HG03039 (cell line): ENCODE results near the gene DVL3.

Experiments
- ATAC-seq: cut with Tn5 transposase; IDR thresholded peaks from one replicate; pipeline ENCODE4 v1.9.1; 2021; ENCODE audit warnings: mild to moderate bottlenecking, moderate library complexity; ENCODE audit not compliant: unreplicated experiment

The DVL3 gene

DNA sequence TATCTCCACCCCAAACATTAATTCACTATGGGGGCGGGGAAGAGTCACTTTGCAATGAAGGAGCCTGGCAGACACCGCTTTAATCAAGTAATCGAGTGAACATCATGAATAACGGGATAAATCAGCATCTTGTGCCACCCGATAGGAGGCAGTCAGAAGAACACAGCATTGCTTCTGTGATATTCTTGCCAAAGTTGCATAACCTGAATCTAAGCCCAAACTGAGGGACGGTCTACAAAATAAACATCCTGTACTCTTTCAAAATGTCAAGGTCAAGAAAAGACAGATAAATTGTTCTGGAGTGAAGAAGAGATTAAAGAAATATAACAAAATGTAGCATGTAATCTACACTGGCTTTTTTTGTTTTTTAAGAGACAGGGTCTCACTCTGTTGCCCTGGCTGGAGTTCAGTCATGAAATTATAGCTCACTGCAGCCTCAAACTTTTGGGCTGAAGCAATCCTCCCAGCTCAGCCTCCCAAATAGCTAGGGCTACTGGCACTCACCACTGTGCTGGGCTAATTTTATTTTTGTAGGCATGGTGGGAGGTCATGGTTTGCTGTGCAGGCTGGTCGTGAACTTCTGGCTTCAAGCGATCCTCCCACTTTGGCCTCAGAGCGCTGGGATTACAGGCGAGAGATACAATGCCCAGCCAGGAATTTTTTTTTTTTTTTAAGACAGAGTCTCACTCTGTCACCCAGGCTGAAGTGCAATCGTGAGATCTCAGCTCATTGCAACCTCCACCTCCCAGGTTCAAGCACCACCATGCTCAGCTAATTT, 54.2 kb downstream of the DVL3 start:
- ATAC-seq = no peak

DNA sequence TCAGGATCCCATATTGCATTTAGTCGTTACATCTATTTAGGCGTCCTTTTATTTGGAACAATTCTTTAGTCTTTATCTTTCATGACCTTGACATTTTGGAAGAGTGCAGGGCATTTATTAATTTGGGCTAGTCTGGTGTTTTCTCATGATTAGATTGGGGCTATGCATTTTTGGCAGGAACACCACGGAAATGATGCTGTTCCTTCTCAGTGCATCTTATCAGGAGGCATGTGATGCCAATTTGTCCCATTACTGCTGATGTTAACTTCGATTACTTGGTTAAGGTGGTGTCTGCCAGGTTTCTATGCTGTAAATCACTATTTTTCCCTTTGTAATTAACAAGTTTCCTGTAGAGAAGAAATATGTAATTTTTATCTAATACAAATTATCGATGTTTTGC, 56.1 kb downstream of the DVL3 start:
- no peak for ATAC-seq

DNA sequence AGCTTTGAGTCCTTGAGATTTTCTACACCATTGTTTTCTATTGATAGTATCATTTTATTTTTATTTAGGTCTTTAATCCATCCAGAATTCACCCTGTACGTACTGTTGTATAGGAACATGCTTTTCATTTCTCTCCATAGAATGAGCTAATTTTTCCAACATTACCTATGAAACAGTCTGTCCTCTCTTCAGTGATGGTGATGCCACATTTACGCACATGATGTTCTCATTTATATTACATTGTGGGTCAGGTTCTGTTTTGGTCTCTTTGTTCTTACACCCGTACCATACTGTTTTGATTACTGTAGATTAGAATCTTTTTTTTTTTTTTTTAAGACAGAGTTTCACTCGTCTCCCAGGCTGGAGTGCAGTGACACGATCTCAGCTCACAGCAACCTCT, 56.5 kb downstream of the DVL3 start:
- no peak for ATAC-seq

DNA sequence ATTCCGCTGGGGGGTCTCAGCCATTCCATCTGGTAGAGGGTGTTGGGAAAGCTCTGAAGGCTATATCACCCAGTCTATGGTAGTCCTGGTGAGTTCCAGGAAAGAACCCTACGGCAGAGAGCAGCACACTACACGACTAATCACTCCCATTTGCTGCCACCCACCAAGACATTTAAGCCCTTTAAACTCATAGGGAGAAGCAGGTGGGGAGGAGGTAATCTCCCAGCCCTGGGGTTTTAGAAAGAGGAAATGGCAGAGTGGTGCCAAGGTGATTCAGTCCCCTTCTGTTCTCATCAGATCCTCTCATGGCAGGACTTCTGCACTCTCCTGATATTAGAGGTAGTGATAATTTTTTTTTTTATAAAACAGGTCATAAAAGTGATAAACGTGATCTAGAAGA, 63.6 kb downstream of the DVL3 start:
- no peak for ATAC-seq

DNA sequence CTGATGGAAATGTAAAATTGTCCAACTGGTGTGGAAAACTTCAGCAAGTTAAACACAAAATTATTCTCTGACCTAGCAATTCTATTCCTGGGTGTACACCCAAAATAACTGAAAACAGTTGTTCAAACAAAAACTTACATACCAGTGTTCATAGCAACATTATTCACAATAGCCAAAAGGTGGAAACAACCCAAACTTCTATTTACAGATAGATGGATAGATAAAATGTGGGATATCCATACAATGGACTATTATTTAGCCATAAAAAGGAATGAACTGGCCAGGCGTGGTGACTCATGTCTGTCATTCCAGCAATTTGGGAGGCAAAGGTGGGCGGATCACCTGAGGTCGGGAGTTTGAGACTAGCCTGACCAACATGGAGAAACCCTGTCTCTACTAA, 67.3 kb downstream of the DVL3 start:
- no peak for ATAC-seq
